Measurements from ENCODE around the gene SLC25A47.
"Not testable (repeated sequence)": the region's sequence is repeated elsewhere in the genome, so short reads cannot be mapped to it uniquely, and the experiment has no call there.

The SLC25A47 gene

DNA sequence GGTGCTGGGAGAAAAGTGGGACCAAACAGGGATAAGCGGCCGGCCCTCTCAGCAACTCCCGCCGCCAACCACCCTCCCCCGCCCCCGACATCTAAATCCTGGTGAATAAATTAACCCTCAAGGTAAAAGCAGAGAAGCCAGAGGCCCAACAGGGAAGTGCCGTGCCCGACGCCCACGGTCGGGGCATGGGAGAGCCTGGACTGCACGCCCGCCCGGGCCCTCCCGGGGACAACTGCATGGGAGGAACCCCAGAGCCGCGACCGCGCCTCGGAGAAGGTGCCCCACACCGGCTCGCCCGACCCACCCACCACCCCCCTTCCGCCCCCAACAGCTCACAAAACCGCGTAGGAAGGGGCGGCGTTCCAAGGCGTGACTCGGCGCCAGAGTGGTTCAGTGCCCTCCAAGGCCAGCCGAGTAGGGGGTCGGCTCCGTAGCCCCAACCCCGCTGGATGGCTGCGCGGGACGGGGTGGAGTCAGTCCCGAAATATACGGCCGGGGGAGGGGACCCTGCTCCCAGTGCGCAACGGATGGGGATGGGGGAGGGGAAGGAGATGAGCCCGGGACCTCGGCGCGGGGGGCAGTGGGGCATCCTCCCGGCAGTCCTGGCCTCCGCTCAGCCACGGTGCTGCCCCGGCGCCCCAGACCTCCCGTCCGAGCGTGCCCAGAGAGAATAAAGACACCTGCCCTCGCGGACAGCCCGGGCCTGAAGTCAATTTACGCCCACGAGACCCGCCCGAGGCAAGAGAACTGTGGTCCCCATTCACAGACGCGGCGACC, 17.6 kb upstream of the SLC25A47 start:
- no peak for DNase-seq (ENCODE audit: low spot score)

DNA sequence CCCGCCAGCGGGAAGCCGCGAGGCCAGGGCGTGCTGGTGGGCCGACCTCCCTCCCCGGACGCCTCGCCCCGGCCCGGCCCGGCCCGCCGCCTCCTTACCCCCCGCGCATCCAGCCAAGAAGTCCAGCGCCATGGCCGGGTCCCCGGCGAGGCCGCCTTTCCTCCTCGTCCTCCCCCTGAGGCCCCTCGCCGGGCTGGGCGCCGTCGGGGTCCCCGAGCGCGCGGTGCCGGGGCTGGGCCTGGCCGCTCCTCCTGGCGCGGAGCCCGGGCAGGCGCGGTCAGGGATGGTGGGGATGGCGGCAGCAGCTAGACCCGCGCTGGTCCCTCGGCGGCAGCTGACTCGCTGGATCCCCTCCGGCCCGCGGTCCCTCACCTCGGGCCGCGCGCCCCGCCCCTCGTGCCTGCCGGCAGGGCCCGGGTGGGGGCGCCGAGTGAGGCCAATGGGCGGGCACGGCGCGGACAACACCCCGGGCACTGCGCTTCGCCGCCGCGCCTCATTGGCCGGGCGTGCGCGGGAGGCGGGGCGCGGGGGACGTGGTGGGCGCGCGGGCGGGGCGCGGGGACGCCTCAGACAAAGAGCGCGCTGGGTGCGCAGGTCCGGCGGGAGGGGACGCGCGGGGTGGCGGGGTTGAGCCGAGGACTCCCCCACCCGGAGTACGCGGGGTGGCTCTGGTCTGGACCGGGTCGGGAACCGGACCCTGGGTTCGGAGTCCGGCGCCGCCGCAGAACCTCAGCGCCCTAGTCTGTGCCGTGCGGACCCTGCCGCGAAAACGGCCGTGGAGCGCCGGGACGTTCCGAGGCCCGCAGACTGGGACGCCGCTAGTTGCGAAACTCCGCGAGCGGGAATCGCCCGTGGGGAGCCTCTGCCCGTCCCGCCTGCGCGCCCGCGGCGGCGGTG, 16.8 kb upstream of the SLC25A47 start, which contains the start of gene SLC25A29:
SLC25A29 (minus strand) TSS at position 344 of the 897 bp plus-strand sequence; CDS start at position 132, 212 bp downstream.
- peak; percentile 79 for DNase-seq (ENCODE audit: low spot score)

DNA sequence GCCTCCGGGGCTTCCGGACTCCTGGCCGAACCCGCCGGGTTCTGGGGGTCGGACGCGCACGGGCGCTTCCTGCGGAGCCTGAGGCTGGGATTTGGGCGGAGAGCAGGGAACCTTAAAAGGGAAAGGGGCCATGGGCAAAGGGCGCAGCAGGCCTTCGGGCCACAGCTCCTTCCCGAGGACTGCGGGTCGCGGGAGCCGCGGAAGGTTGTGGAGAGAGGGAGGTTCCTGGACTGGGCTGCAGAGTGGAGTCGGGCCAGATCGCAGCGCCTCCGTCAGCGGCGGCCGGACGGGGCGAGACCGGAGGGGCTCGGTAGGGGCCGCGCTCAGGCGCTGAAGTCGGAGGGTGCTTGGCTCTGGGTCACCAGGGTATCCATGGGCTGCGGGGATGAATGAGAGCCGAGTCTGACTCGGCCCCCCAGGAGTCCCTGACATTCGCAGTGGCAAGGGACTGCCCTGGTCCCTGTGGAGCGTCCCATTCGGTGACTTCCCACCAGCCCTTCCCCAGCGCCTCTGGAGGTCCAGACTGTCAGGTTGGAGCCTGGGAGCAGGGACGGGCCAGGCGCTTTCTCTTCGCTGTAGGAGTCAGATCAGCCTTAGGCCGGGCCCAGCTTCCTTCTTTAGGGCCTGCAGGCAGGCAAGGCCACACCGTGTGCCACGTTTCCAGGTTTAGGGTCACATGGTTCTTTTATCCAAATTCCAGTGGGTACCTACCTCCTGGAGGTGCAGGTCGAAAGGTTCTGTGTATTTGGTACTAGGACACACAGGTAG, 16.0 kb upstream of the SLC25A47 start:
- peak; percentile 25 for DNase-seq (ENCODE audit: low spot score)

DNA sequence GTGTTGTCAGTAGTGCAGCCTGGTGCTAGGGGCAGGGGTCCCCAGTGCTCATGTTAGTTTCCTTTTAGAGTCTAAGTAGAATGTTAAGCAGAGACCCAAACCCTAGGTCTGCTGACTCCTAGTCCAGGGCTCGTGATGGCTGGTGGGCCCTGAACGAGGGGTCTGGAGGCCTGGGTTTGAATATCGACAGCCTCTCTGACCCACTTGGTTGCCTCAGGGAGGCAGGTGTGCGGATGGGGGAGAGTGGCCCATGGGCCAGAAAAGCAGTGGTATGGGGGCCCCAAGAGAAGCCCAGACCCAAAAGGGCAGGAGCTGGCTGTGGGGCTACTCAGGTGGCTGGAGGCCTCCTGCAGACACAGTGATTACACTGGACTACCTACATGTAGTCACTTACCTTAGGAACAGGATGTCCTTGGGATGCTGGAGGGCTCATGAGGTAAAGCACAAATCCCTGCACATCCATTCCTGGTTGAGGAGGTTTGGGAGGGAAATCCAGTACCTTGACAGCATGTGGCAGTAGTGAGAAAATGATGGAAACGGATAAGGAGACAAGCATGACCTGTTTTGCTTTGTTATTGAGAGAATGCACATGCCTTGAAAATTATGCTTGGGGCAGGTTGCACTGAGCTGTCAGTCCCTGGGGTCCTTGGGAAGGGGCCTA, 15.2 kb upstream of the SLC25A47 start:
- peak; percentile 36 for DNase-seq (ENCODE audit: low spot score)

DNA sequence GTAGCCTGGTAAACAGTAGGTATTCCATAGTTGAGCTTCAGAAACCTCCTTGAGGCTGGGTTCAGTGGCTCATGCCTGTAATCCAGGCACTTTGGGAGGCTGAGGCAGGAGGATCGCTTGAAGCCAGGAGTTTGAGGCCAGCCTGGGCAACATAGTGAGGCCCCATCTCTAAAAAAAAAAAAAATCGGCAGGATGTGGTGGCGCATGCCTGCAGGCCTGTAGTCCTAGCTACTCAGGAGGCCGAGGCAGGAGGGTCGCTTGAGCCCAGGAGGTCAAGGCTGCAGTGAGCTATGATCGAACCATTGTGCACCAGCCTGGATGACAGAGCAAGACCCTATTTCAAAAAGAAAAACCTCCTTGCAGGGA, 14.7 kb upstream of the SLC25A47 start:
- DNase-seq (ENCODE audit: low spot score) = not testable (repeated sequence)

DNA sequence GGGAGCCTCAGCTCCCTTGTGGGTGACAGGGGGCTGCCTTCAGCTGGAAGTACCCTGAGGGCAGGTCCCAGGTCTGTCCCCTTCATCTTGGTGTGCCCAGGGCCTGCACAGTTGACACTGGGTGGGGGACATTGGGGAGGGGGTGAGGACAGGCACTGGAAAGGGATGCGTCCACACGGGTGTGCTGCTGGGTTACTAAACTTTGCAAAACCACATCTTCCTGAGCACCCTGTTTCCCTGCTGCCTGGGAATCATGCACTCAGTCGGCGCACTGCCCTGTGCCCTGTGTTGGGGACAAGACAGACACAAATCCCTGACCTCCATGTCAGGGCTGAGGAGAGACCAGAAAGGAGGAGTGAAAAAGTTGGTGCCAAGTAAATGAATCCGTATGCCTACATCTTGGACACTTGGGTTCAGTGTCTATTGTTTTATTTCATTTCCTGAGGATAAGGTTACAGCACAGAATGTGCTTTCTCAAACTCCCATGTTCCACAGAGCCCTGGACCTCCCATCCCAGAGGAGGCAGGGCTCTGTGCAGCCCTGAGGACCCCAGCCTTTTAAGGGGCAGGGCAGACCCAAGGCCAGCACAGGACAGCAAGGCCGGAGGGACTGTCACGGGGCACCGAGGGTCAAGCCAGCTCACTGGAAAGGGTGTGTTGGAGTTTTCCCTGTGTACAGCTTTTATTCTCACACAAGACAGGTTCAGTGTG, 14.0 kb upstream of the SLC25A47 start:
- no peak for DNase-seq (ENCODE audit: low spot score)

DNA sequence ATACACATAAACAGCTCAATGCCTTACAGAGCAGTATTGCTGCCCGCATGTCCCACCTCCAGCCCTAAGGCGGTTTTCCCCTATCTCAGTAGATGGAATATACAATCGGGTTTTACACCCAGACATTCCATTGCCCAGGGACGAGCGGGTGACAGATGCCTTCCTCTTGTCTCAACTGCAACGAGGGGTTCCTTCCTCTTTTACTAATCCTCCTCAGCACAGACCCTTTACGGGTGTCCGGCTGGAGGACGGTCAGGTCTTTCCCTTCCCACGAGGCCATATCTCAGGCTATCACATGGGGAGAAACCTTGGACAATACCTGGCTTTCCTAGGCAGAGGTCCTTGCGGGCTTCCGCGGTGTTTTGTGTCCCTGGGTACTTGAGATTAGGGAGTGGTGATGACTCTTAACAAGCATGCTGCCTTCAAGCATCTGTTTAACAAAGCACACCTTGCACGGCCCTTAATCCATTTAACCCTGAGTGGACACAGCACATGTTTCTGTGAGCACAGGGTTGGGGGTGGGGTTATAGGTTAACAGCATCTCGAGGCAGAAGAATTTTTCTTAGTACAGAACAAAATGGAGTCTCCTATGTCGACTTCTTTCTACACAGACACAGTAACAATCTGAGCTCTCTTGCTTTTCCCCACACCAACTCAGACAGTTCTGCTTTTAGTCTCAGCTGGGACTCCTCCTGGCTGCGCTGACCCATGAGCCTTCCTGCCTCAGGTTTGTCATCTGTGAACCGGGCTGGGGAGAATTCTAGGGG, 10.8 kb upstream of the SLC25A47 start:
- not testable (repeated sequence) for DNase-seq (ENCODE audit: low spot score)

DNA sequence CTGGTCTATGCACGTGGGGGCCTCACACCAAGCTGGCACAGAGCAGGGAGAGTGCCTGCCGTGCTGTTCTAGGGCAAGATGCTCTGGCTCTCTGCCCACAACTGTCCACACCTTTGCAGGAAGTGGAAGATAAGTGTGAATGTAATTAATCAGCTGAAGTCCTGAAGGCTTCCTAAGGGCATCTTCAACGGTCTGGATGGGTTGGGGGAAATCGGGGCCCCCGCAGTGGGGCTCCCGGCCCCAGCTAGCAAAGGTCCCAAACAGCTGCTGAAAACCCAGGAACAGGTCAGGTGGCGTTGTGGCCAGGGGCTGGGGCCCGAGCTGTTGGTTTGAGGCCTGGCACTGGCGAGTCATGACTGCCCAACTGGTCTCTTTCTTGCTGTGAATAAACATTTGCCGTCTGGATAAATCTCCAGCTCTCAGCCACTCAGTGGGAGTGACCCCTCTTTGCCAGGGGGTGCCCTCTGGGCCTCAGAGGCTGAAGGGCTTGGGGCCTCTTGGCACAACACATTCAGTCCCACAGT, 10.2 kb upstream of the SLC25A47 start:
- DNase-seq (ENCODE audit: low spot score) = no peak

DNA sequence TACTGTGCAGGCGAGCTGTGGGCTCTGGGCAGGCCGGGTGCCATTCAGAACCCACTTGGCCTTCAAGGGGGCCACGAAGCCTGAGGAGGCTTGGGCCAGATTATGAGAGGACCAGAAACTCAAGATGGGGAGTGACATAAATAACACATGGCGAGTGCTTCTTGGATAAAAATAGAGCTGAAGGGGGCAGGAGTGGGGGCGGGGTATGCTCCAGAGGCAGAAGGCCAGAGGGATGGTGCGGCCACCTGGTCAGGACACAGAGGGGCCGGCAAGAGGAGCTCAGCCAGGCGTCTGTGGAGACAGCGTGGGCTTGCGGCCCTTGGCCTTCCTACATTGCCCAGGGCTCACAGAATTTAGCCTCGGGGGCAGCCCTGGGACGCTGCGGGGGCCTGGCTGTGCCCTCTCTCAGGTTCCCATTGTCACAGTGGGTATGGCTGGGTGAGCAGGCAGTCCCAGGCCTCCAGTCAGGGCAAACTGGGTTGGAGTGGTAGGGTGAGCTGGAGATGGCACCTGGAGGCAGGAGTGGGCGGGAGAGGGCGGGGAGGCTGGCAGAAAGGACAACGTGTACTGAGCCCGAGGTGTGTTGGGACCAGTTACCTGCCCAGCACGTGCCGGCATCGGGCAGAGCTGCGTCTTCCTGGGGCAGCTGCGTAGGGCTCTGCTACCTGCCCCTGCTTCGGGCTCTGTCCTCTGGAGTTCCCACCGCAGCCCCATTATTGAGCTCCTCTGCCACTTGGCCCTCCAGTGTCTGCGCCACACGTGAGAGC, 9.5 kb upstream of the SLC25A47 start:
- no peak for DNase-seq (ENCODE audit: low spot score)

DNA sequence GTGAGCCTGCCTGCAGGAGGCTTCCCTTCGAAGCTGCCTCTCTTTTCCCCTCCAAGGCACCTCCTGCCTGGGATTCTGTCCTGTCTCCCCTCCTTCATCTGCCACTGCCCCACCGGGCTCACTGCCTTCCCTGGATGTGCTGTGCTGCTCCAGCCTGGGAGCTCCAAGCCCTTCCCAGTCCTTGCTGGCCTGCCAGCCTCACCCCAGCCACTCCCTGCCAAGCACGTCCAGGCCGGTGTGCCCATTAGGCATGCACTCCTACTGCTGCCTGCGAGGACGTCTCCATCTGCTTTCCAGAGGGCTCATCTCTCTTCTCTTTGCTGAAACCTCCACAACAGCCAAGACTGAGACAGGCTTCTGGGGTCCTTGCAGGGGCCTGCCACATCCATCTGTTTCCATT, 8.4 kb upstream of the SLC25A47 start:
- no peak for DNase-seq (ENCODE audit: low spot score)

DNA sequence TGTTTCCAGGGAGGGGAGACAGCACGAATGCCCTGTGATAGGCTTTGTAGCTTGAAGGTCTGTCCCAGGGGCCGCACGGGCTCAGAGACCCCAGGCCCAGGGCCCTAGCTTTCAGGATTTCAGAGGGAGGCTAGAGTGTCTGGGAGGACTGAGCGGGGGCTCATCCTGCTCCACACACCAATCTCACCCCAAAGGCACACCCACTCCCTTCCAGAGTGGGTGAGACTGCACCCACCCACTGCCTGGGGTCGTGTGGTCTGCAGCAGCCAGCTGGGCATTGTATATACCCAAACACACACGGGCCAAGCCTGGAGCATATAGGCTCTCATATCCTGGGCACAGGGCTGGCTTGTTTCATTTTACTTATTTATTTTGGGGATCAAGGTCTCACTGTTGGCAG, 5.8 kb upstream of the SLC25A47 start:
- DNase-seq (ENCODE audit: low spot score) = no peak

DNA sequence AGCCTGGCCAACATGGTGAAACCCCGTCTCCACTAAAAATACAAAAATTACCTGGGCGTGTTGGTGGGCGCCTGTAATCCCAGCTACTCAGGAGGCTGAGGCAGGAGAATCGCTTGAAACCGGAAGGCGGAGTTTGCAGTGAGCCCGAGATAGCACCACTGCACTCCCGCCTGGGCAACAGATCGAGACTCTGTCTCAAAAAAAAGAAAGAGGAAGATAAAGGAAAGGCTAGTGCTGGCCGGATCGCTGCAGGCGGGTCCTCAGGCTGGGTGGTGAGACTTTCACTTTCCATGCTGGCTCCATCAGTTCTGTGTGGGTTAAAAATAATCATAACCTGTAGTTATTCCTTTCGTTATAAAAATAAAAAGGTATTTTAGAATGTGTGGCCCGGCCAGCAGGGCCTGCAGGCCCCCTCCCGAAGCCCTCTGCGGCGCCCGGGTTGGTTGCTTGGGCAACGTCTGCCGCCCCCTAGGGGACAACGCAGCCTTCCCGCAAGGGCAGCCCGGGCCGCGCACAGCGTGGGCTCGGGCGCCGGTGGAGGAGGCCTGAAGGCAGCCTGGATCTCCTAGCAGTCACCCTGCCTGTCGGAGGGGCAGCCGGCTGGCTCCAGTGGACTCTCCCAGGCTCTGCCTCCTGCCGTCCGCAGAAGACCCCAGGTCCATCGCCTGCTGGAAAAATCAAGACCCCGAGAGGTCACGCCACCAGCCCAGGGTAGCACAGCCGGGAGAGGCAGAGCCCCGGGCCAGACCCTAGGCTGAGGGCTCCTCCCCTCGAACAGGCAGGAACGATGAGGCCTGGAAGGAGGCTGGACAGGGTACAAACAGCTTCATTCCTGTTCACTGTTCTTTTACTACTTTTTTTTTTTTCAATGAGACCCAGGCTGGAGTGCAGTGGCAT, 5.0 kb upstream of the SLC25A47 start:
- DNase-seq (ENCODE audit: low spot score) = peak; percentile 40

DNA sequence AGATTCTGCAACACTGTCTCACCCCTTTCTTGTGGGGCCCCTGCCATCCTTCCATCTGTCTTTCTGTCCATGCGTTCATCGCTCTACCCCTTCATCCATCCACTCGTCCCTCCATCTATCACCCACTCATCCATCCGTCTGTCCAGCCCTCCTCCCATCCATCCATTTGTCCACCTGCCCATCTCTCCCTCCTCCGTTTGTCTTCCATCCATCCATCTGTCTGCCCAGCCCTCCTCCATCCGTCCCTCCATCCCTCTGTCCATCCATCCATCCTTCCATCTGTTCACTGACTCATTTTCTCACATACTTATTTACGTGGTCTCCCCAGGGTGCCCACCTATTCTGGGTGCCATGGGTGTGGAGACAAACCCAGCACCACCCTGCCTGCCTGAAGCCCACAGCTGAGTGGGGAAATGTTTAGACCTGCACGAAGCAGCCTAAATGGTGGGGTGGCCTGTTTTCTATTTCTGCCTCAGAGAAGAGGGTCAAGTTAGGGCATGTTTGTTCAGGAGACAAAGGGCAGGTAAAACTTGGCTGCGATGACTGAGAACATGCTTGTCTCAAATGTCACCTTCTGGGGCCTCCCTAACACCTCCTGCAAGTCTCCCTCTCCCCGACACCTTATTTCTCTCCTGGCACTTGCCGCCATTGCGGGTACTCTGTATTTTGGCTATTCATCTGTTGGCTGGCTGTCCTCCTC, 2.8 kb upstream of the SLC25A47 start:
- no peak for DNase-seq (ENCODE audit: low spot score)

DNA sequence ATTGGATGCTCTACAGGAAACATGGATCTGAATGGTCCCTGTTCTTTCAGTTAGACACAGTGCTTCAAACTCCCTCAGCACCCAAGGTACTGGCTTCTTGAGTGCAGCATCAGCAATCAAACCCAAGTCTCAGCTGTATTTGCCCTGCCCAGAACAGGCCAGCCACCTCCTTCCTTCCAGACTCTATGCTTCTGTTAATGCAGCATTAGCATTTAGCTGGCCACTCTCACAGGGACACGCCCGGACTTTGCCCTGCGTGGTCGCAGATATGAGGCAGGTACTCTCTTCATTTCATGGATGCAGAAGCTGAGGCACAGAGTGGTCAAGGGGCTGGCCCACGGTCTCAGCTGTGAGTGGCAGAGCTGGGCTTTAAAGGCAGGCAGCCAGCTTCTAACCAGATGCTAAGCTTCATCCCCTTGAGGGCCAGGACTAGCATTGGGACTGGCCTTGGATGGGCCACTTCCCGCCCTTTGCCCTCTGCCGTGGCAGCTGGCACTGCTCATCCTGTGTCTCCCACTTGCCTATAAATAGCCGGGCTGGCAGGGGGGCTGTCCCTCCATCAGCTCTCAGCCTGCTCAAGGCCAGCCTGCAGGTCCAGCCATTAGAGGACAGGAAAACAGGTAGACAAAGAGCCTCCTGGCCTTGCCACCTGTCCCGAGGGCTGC, 1.5 kb upstream of the SLC25A47 start:
- no peak for DNase-seq (ENCODE audit: low spot score)

DNA sequence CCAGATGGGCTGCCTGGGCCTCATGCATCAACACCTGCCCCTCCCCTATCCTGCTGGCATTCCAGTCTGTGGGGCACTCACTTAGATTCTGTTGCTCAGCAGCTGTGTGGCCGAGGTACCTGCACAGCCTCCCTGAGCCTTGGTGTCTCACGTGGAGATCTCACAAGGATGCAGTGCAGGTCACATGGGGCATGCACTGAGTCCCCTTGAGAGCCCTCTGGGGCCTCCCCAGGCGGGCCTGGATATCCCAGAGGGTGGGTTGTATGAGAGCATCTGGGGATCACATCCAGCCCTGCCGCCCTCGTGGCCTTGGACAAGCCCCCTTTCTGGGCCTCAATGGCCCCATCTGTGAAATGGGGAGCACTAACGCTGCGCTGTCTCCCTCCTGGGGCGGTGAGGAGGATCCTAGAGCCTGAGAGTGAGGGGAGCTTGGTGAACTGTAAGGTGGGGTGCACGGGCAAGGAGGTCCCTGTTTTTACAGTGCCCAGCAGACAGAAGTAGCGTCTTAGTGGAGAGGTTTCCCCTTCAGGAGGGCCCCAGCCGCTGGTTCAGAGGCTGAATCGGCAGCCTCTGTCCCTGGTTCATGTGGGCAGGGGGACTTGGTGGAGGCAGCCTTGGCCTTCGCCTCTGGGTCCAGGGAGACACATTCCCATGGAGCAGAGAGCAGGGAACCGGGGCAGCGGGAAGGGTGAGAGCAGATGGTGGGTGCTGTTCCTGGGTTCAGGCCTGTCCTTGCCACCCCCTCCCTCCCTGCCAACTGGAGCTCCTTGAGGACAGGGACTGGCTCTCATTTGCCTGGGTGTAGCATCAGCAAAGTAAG, 791 bp upstream of the SLC25A47 start:
- DNase-seq (ENCODE audit: low spot score) = no peak

DNA sequence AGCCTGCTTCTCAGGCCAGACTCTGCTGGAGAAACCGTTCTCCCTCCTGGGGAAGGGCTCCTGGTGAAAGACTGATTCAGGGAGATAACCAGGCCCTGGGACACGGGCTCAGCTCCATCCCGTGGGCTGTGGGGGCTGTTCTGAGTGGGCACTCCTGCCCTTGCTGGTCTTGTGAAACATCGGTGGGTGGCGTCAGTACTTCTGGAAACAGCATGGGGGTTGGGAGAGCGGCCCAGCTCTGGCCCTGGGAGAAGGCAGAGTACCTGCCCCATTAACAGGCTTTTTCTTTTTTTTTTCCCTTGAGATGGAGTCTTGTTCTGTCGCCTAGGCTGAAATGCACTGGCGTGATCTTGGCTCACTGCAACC, 786 bp downstream of the SLC25A47 start:
- no peak for DNase-seq (ENCODE audit: low spot score)

Data from SK-N-DZ (cell line).